Regular cardiac myocyte (primary cell): ENCODE data around the gene HIVEP1. TPM values are rescaled to one million over a fixed set of nuclear protein-coding genes. Genes with fewer than 3 reads are reported as not detected.

Source experiments
- total RNA-seq: library from RNA; depleted of rRNA; stranded (reverse); fragments of >200 nt; gene quantifications from 2 replicates; pipeline ENCODE4 v1.2.3, GENCODE V29; 2014

Gene HIVEP1
- total RNA-seq: 6.1 and 11.3 TPM in 2 replicates

DNA sequence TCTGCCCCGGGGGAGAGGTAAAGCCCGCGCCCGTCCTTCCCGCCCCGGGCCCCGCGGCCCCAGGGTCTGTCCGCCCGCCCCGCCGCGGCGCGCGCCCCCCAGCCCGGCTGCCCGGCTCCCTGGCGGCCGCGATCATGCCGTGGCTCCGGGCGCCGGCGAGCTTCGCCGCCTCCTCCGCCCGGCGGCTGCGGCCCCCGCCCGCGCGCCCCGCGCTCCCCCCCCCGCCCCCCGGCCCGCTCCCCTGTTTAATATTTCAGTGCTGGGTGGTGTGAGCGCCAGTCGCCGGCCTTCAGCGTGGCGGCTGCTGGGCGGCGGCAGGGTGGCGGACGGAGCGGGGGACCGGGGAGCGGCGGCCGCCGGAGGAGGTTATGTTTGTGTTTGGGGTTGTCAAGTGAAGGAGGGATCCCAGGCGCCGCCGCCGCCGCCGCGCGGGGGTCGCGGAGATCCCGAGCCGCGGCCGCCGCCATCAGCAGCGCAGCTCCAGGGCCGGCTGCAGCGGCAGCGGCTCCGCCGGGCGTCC, at the start of gene HIVEP1:
HIVEP1 (plus strand) TSS at position 275 of the 520 bp plus-strand sequence. CDS start 3,317 bp downstream, outside the sequence.

Other genes with a start within 250 kb of the HIVEP1 start
- gene ADTRP, start 233.5 kb upstream of the HIVEP1 start, total RNA-seq: 1.1 and 1.5 TPM in 2 replicates